ELF-1 (cell line): ENCODE results near the gene LBR.

Experiments
- DNase-seq: peaks from one replicate; pipeline ENCODE4 v3.0.0-alpha.2; 2016; ENCODE audit warnings: low read depth, low spot score

The LBR gene

GRCh38 chr1:225378880-225379279, 49.0 kb downstream of the LBR start:
- peak; percentile 93 for DNase-seq

GRCh38 chr1:225374996-225375395, 52.8 kb downstream of the LBR start:
- no peak for DNase-seq

GRCh38 chr1:225373155-225373554, 54.7 kb downstream of the LBR start:
- DNase-seq, result no peak

- DNase-seq, result no peak
Measured at GRCh38 chr1:225371366-225372010, 56.4 kb downstream of the LBR start.

GRCh38 chr1:225368036-225368552, 59.7 kb downstream of the LBR start:
- no peak for DNase-seq

GRCh38 chr1:225366552-225366951, 61.3 kb downstream of the LBR start:
- DNase-seq, result peak; percentile 20

- no peak for DNase-seq
Measured at GRCh38 chr1:225366018-225366417, 61.8 kb downstream of the LBR start.

GRCh38 chr1:225364439-225364838, 63.4 kb downstream of the LBR start:
- no peak for DNase-seq

GRCh38 chr1:225362805-225363204, 65.0 kb downstream of the LBR start:
- no peak for DNase-seq

GRCh38 chr1:225361176-225361575, 66.7 kb downstream of the LBR start:
- DNase-seq, result no peak

- DNase-seq, result no peak
Measured at GRCh38 chr1:225360119-225360518, 67.7 kb downstream of the LBR start.

GRCh38 chr1:225355863-225356262, 72.0 kb downstream of the LBR start:
- DNase-seq, result no peak

- DNase-seq, result no peak
Measured at GRCh38 chr1:225354906-225355305, 72.9 kb downstream of the LBR start.
